Endothelial cell of umbilical vein (primary cell): ENCODE results near the gene DCP2. TPM values are rescaled to one million over a fixed set of nuclear protein-coding genes. Genes with fewer than 3 reads are reported as not detected.

Experiments used
- BruUV-seq: library from RNA; stranded (reverse); fragments of 400-500 nt; replicated peaks from 2 replicates; lab custom pipeline; 2021; lab: Mats Ljungman, UMichigan
- CTCF ChIA-PET: fragments of 300-600, 350-600 bp; sonication (Branson Sonifier 250); formaldehyde crosslinking; loops from one replicate; lab custom pipeline; 2021; ENCODE audit warnings: antibody characterized with exemption, inconsistent platforms; lab: Charles Lee
- POLR2A ChIA-PET: fragments of 300-600, 350-600 bp; sonication (Branson Sonifier 250); formaldehyde crosslinking; loops from one replicate; lab custom pipeline; 2021; ENCODE audit warnings: antibody characterized with exemption, inconsistent platforms; lab: Charles Lee
- DNase-seq: peaks from one replicate; pipeline ENCODE4 v3.0.0-alpha.2; 2011; ENCODE audit warnings: low read depth, low spot score
- FAIRE-seq: peaks from 2 replicates; lab custom pipeline; 2011; peaks lifted over from hg19 to GRCh38; lab: Jason Lieb, UNC
- H2AFZ ChIP-seq: 2 replicates; pipeline ENCODE4 v1.6.0; 2012; ENCODE audit warnings: low read depth, low read length, control low read depth, inconsistent platforms
- H3K27ac ChIP-seq: 2 replicates; pipeline ENCODE4 v1.5.1; 2011; ENCODE audit warnings: low read depth, mild to moderate bottlenecking, control low read depth, low read length, moderate library complexity; ENCODE audit not compliant: insufficient read depth
- H3K27me3 ChIP-seq, 2 experiments: 2 replicates each; pipeline versions ENCODE4 v1.6.0 to v1.6.1; 2011; ENCODE audit warnings: low read length in 2 of 2, mixed read lengths in 1 of 2; ENCODE audit not compliant: control insufficient read depth in 2 of 2, insufficient read depth in 2 of 2
- H3K36me3 ChIP-seq, 2 experiments: 2 replicates in 1 of 2; 3 replicates in 1 of 2; pipeline ENCODE4 v1.5.1; 2011; ENCODE audit warnings: low read length in 2 of 2, mild to moderate bottlenecking in 1 of 2, moderate library complexity in 1 of 2; ENCODE audit not compliant: control insufficient read depth in 2 of 2, insufficient read depth in 2 of 2; ENCODE audit errors: extremely low read depth in 1 of 2
- H3K4me1 ChIP-seq: 3 replicates; pipeline ENCODE4 v1.5.1; 2011; ENCODE audit warnings: mild to moderate bottlenecking, low read length; ENCODE audit not compliant: control insufficient read depth, insufficient read depth; ENCODE audit errors: extremely low read depth
- H3K4me2 ChIP-seq: 2 replicates; pipeline ENCODE4 v1.6.1; 2011; ENCODE audit warnings: low read length, control low read depth, mixed read lengths; ENCODE audit not compliant: insufficient read depth
- H3K4me3 ChIP-seq, 3 experiments: fragments of 200-600 bp in 1 of 3; sonication (generic), shearing (Covaris generic) in 1 of 3; replicated peaks in 1 of 3; 2 replicates each; pipeline ENCODE4 v1.5.1; 2011 to 2016; ENCODE audit warnings: control low read depth in 3 of 3, low read length in 3 of 3, mild to moderate bottlenecking in 2 of 3, inconsistent platforms in 1 of 3, low read depth in 1 of 3, moderate library complexity in 1 of 3; ENCODE audit not compliant: insufficient read depth in 1 of 3
- H3K79me2 ChIP-seq: 2 replicates; pipeline ENCODE4 v1.6.0; 2012; ENCODE audit warnings: low read length, inconsistent platforms; ENCODE audit not compliant: control insufficient read depth, insufficient read depth
- H3K9ac ChIP-seq: replicated peaks from 2 replicates; pipeline ENCODE3; 2011; ENCODE audit warnings: low read length, control low read depth; ENCODE audit not compliant: insufficient read depth; ENCODE audit errors: extremely low read depth
- H3K9me1 ChIP-seq: replicated peaks from 3 replicates; pipeline ENCODE4 v1.6.0; 2011; ENCODE audit warnings: mild to moderate bottlenecking, low read length; ENCODE audit not compliant: control insufficient read depth, insufficient read depth; ENCODE audit errors: extremely low read depth
- H3K9me3 ChIP-seq: replicated peaks from 2 replicates; pipeline ENCODE4 v1.5.1; 2012; ENCODE audit warnings: low read length, inconsistent platforms; ENCODE audit not compliant: control insufficient read depth, insufficient read depth
- H4K20me1 ChIP-seq: replicated peaks from 2 replicates; pipeline ENCODE3; 2011; ENCODE audit warnings: mild to moderate bottlenecking, low read length; ENCODE audit not compliant: control insufficient read depth, insufficient read depth; ENCODE audit errors: extremely low read depth
- CTCF ChIP-seq, 2 donors: IDR thresholded peaks; 1 replicate in 1 of 2; 2 replicates in 1 of 2; pipeline ENCODE4 v1.5.1; 2011; ENCODE audit warnings: low read length in 2 of 2, mild to moderate bottlenecking in 2 of 2, moderate library complexity in 2 of 2, control low read depth in 1 of 2, inconsistent platforms in 1 of 2, low read depth in 1 of 2; ENCODE audit not compliant: insufficient read depth in 1 of 2; ENCODE audit errors: extremely low read depth in 1 of 2
- FOS ChIP-seq: IDR thresholded peaks from 2 replicates; pipeline ENCODE4 v1.6.1; 2011; ENCODE audit warnings: mild to moderate bottlenecking, low read length, moderate library complexity, borderline replicate concordance; ENCODE audit not compliant: insufficient read depth
- GATA2 ChIP-seq: IDR thresholded peaks from 2 replicates; pipeline ENCODE4 v1.7.0; 2011; ENCODE audit warnings: low read depth, mild to moderate bottlenecking, moderate library complexity, mixed read lengths, low read length; ENCODE audit not compliant: insufficient read length, insufficient read depth
- JUN ChIP-seq: IDR thresholded peaks from 2 replicates; pipeline ENCODE4 v1.6.1; 2011; ENCODE audit warnings: borderline replicate concordance, low read depth; ENCODE audit not compliant: insufficient read length, insufficient read depth
- MYC ChIP-seq: IDR thresholded peaks from one replicate; pipeline ENCODE4 v1.6.1; 2011; ENCODE audit warnings: mild to moderate bottlenecking, low read depth, low read length
- POLR2A ChIP-seq: IDR thresholded peaks from 2 replicates; pipeline ENCODE4 v1.6.1; 2012; ENCODE audit warnings: low read depth, mild to moderate bottlenecking, control low read depth, low read length
- POLR2AphosphoS5 ChIP-seq: IDR thresholded peaks from 2 replicates; pipeline ENCODE4 v1.6.1; 2012; ENCODE audit warnings: low read depth, mild to moderate bottlenecking, control low read depth, low read length, moderate library complexity; ENCODE audit not compliant: insufficient read depth
- dilution Hi-C: fragments of 300-500 bp; cut with MboI; formaldehyde crosslinking; loops from one replicate; pipeline ENCODE4 v1.15.0; 2019; ENCODE audit warnings: low sequenced_read_pairs; ENCODE audit not compliant: extremely low pct_ligation_motif_present
- intact Hi-C: fragments of 100-400 bp; cut with micrococcal nuclease; formaldehyde crosslinking; loops from one replicate; pipeline ENCODE4 v1.10.0; 2022
- polyA plus RNA-seq, 4 experiments: library from polyadenylated mRNA; depleted of rRNA in 3 of 4; stranded (reverse) in 3 of 4; unstranded in 1 of 4; fragments of >200 nt; gene quantifications; 2 replicates each; pipeline versions ENCODE4 v1.2.1 to v1.2.3, GENCODE V29; 2011 to 2012; ENCODE audit warnings: missing spikeins in 1 of 4
- total RNA-seq: library from RNA; stranded (reverse); gene quantifications from 2 replicates; pipeline ENCODE4 v1.2.3, GENCODE V29; 2021

The DCP2 gene
- total and polyA plus RNA-seq, 2 donors (not counting 3 experiments of a cell fraction or from before 2014, with no cell fraction given) = 11.3 to 60.0 TPM

GRCh38 chr5:112968411-112969106 is 8.0 kb upstream of the DCP2 start:
- Histone ChIP-seq H3K9me1 (no peaks in the 10 kb centered on the region), H3K4me2 (no peak overlapping the region), H3K4me3 (no peak overlapping the region), H3K36me3 (no peaks in the 10 kb centered on the region), H3K4me1 (peaks cover 4% of the 10 kb centered on the region), H2AFZ (no peak overlapping the region), H3K27ac (no peak overlapping the region), H4K20me1 (no peaks in the 10 kb centered on the region), H3K27me3 (no peaks in the 10 kb centered on the region), H3K79me2 (no peaks in the 10 kb centered on the region), H3K9me3 (no peaks in the 10 kb centered on the region), H3K9ac (no peak overlapping the region)
- ChIA-PET CTCF (interaction anchor here (1.2 to 3.1 kb wide), 4 partner anchors 9 to 46 kb away, joined by 3 to 12 read pairs (median 4); partner anchors contain the start of gene REEP5), POLR2A (no interaction called here)
- no peak for FAIRE-seq
- intact Hi-C loops = no loop called here
- no TSS peak for BruUV-seq
- dilution Hi-C loops = no loop called here
- no peak for DNase-seq
- TF ChIP-seq POLR2A (no peak), FOS (no peak), JUN (no peak), CTCF (IDR thresholded peaks at IDR 0.05; ENCODE audit: extremely low read depth in 1 of 2, insufficient read depth in 1 of 2, low read depth in 1 of 2, low read length in 2 of 2) (no peak), POLR2AphosphoS5 (no peak), GATA2 (no peak), MYC (no peak)
